ENCODE data around the gene ZFR.
"Not testable (repeated sequence)": the region's sequence is repeated elsewhere in the genome, so short reads cannot be mapped to it uniquely, and the experiment has no call there.

ZFR gene

DNA sequence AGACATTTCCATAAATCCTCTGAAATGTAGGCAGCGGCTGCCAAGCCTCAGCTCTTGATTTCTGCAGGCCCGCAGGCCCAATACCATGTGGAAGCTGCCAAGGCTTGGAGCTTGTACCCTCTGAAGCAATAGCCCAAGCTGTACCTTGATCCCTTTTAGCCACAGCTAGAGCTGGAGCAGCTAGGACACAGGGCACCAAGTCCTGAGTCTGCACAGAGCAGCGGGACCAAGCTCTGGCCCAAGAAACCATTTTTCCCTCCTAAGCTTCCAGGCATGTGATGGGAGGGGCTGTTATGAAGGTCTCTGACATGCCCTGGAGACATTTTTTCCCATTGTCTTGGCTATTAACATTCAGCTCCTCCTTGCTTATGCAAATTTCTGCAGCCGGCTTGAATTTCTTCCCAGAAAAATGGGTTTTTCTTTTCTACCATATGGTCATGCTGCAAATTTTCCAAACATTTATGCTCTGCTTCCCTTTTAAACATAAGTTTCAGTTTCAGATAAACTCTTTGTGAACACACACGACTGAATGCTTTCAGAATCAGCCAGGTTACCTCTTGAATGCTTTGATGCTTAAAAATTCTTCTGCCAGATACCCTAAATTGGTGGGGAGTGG lies 14.4 kb upstream of the ZFR start:
- TF ChIP-seq, protein P1, sequence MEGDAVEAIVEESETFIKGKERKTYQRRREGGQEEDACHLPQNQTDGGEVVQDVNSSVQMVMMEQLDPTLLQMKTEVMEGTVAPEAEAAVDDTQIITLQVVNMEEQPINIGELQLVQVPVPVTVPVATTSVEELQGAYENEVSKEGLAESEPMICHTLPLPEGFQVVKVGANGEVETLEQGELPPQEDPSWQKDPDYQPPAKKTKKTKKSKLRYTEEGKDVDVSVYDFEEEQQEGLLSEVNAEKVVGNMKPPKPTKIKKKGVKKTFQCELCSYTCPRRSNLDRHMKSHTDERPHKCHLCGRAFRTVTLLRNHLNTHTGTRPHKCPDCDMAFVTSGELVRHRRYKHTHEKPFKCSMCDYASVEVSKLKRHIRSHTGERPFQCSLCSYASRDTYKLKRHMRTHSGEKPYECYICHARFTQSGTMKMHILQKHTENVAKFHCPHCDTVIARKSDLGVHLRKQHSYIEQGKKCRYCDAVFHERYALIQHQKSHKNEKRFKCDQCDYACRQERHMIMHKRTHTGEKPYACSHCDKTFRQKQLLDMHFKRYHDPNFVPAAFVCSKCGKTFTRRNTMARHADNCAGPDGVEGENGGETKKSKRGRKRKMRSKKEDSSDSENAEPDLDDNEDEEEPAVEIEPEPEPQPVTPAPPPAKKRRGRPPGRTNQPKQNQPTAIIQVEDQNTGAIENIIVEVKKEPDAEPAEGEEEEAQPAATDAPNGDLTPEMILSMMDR (IDR thresholded peaks at IDR 0.05; ENCODE audit: low read depth, low read length) = no peak
- peaks cover 10% of the 10 kb centered on the region for H3K9me3 ChIP-seq (ENCODE audit: severe bottlenecking)
- H3K4me3 ChIP-seq (ENCODE audit: low read depth, low read length) = no peak overlapping the region
- H3K36me3 ChIP-seq = no peaks in the 10 kb centered on the region
- H3K27me3 ChIP-seq (ENCODE audit: insufficient read depth, low read depth, severe bottlenecking) = peaks cover 71% of the 10 kb centered on the region
- DNase-seq = no peak
- no peak overlapping the region for H3K27ac ChIP-seq

DNA sequence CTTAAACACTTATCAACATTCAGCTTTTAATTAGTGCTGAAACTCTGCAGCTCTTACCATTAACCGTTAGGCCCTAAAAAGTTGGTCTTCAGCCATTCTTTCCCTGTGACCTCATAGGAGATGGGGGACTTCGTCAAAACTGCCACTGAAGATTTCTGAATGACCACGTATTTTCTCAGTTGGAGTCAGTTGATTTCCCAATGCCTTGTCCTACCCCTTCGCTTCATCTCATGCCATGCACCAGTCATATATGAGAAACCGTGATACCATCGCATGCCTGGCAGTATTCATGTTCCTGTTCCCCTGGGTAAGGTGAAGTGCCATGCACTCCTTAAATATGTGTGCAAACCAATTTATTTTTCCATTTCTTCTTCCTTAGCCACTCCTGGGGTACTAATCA lies 10.8 kb upstream of the ZFR start:
- TF ChIP-seq, protein P1 (IDR thresholded peaks at IDR 0.05; ENCODE audit: low read depth, low read length) = no peak
- DNase-seq = no peak
- peaks cover 62% of the 10 kb centered on the region for H3K27me3 ChIP-seq (ENCODE audit: insufficient read depth, low read depth, severe bottlenecking)
- H3K9me3 ChIP-seq (ENCODE audit: severe bottlenecking) = peaks cover 10% of the 10 kb centered on the region
- H3K27ac ChIP-seq = no peak overlapping the region
- no peaks in the 10 kb centered on the region for H3K36me3 ChIP-seq
- no peak overlapping the region for H3K4me3 ChIP-seq (ENCODE audit: low read depth, low read length)

DNA sequence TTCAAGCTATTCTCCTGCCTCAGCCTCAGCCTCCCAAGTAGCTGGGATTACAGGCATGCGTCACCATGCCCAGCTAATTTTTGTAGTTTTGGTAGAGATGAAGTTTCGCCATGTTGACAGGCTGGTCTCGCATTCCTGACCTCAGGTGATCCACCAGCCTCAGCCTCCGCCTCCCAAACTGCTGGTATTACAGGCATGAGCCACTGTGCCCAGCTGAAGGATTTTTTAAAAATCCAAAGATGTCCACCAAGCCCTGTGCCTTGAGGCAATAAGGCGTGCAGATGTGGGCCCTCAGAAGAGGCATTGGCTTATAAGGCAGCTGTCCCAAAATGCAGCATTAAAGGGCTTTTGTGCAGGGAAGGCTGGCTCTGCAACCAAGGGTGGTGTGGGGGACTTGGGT lies 10.3 kb upstream of the ZFR start:
- TF ChIP-seq, protein P1 (IDR thresholded peaks at IDR 0.05; ENCODE audit: low read depth, low read length) = no peak
- Histone ChIP-seq H3K27me3 (ENCODE audit: insufficient read depth, low read depth, severe bottlenecking) (peaks cover 62% of the 10 kb centered on the region), H3K27ac (no peak overlapping the region), H3K9me3 (ENCODE audit: severe bottlenecking) (peaks cover 10% of the 10 kb centered on the region), H3K4me3 (ENCODE audit: low read depth, low read length) (no peak overlapping the region), H3K36me3 (no peaks in the 10 kb centered on the region)
- DNase-seq = no peak

DNA sequence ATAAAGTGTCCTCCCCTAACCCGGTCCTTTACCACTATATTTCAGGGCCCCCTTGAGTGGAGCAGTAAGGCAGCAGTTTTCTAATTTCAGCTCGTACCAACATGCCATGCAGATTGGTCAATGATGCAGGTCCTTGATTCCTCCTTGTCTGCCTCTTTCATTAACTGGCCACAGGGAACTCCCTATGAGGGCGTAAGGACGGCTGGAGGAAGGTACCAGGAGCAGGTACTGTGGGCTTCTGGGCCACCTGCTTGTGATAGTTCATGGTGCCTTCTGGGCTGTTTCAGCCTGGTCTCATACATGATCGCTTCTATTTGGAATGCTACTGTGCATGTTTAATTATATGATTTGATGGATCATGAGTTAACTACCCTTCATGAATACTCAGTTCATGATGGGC lies 9.4 kb upstream of the ZFR start:
- no peak overlapping the region for H3K27ac ChIP-seq
- no peak overlapping the region for H3K4me3 ChIP-seq (ENCODE audit: low read depth, low read length)
- DNase-seq = no peak
- TF ChIP-seq, protein P1 (IDR thresholded peaks at IDR 0.05; ENCODE audit: low read depth, low read length) = no peak
- peaks cover 57% of the 10 kb centered on the region for H3K27me3 ChIP-seq (ENCODE audit: insufficient read depth, low read depth, severe bottlenecking)
- H3K36me3 ChIP-seq = no peaks in the 10 kb centered on the region
- peaks cover 9% of the 10 kb centered on the region for H3K9me3 ChIP-seq (ENCODE audit: severe bottlenecking)

DNA sequence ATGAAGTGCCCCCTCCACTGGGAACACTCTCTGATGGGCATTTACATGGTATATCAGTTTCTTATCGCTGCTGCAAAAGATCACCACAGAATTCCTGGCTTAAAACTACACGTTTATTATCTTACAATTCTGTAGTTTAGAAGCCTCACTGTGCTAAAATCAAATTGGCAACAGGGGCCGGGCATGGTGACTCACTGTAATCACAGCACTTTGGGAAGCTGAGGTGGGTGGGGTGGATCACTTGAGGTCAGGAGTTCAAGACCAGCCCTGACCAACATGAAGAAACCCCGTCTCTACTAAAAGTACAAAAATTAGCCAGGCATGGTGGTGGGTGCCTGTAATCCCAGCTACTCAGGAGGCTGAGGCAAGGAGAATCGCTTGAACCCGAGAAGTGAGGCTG lies 7.8 kb upstream of the ZFR start:
- H3K27ac ChIP-seq; DNase-seq; H3K9me3 ChIP-seq (ENCODE audit: severe bottlenecking); H3K36me3 ChIP-seq; H3K4me3 ChIP-seq (ENCODE audit: low read depth, low read length): not testable (repeated sequence)
- H3K27me3 ChIP-seq (ENCODE audit: insufficient read depth, low read depth, severe bottlenecking) = peaks cover 43% of the 10 kb centered on the region

DNA sequence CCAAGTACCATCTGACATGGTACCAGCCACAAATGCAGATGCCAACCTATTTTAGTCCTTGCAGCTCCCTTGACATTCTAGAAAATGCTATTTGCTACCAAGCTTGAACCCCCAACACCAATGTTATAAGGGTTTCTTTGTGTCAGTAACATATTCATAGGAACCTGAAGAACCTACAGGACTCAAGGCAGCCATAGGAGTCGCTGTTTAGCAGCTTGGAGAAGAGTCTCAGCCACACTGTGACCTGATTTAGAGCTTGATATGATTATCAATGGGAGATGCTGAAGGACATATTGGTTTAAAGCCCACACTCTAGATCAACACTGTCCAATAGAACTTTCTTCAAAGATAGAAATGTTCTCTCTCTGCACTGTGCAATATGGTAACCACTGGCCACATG lies 6.4 kb upstream of the ZFR start:
- H3K36me3 ChIP-seq = no peaks in the 10 kb centered on the region
- H3K4me3 ChIP-seq (ENCODE audit: low read depth, low read length) = no peak overlapping the region
- H3K9me3 ChIP-seq (ENCODE audit: severe bottlenecking) = no peaks in the 10 kb centered on the region
- H3K27me3 ChIP-seq (ENCODE audit: insufficient read depth, low read depth, severe bottlenecking) = peaks cover 32% of the 10 kb centered on the region
- no peak for DNase-seq
- TF ChIP-seq, protein P1 (IDR thresholded peaks at IDR 0.05; ENCODE audit: low read depth, low read length) = no peak
- H3K27ac ChIP-seq = no peak overlapping the region

Data from WERI-Rb-1 (cell line).